ENCODE results near the gene COX4I1.
"Not testable (repeated sequence)": the region's sequence is repeated elsewhere in the genome, so short reads cannot be mapped to it uniquely, and the experiment has no call there.

COX4I1 gene

DNA sequence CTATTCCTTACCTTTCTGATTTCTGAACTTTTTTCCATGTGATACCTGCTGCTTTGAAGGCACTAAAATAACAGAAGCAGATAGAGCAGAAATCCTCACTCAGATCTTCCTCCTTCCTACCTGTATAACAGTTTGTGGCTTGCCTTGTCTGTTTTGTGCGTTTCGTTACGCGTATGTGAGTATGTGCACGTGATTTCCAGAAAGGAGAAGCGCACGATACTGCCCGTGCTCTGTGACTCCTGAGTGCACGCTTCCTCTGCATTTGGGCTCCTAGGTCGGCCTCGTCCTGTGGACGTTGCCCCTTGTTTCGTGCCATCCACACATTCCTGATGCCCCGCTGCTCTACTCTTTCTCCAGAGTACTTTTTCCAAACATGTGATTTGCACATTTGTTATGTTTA, 4.1 kb downstream of the COX4I1 start:
- Histone ChIP-seq H3K36me3 (ENCODE audit: control insufficient read depth in 2 of 2, insufficient read depth in 2 of 2, low read length in 2 of 2) (peaks cover 45 to 50% of the 10 kb centered on the region in 2 donors), H3K9ac (ENCODE audit: low read length in 2 of 2) (no peak overlapping the region), H3K27ac (ENCODE audit: low read length) (no peak overlapping the region), H3K4me3 (ENCODE audit: low read length in 2 of 2) (no peak overlapping the region), H3K9me3 (ENCODE audit: control insufficient read depth in 2 of 2, low read length in 2 of 2) (no peaks in the 10 kb centered on the region), H3K4me1 (ENCODE audit: control insufficient read depth, insufficient read depth, low read length) (peaks cover 17% of the 10 kb centered on the region), H3K27me3 (ENCODE audit: control insufficient read depth in 1 of 2, insufficient read depth in 2 of 2, low read length in 2 of 2) (no peaks in the 10 kb centered on the region)

DNA sequence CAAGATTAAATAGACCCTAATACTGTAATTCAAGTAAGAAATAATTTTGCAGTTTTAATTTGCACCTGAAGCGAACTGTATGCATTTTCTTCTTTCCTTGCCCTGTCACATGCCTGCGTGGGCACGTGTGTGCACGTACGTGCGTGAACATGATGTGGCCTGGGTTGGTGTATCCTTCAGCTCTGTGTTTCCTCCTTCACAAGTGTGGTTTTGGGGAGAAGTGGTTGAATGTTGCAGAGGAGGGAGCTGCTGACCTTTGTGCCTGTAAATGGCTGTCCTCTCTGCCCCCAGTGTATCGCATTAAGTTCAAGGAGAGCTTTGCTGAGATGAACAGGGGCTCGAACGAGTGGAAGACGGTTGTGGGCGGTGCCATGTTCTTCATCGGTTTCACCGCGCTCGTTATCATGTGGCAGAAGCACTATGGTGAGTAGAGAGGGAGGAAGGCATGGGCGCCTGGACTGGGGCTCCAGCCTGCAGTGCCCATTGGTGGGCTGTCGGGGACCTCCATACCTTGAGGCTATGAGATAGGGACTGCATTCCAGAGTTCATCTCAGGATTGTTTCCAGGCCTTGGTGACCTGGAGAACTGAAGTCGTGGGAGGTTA, 6.0 kb downstream of the COX4I1 start:
- H3K27me3 ChIP-seq (ENCODE audit: control insufficient read depth in 1 of 2, insufficient read depth in 2 of 2, low read length in 2 of 2) = no peaks in the 10 kb centered on the region
- peaks cover 45 to 50% of the 10 kb centered on the region in 2 donors for H3K36me3 ChIP-seq (ENCODE audit: control insufficient read depth in 2 of 2, insufficient read depth in 2 of 2, low read length in 2 of 2)
- peaks cover 12% of the 10 kb centered on the region for H3K4me1 ChIP-seq (ENCODE audit: control insufficient read depth, insufficient read depth, low read length)
- H3K27ac ChIP-seq (ENCODE audit: low read length) = no peak overlapping the region
- H3K4me3 ChIP-seq (ENCODE audit: low read length in 2 of 2) = no peak overlapping the region
- no peaks in the 10 kb centered on the region for H3K9me3 ChIP-seq (ENCODE audit: control insufficient read depth in 2 of 2, low read length in 2 of 2)
- H3K9ac ChIP-seq (ENCODE audit: low read length in 2 of 2) = no peak overlapping the region

DNA sequence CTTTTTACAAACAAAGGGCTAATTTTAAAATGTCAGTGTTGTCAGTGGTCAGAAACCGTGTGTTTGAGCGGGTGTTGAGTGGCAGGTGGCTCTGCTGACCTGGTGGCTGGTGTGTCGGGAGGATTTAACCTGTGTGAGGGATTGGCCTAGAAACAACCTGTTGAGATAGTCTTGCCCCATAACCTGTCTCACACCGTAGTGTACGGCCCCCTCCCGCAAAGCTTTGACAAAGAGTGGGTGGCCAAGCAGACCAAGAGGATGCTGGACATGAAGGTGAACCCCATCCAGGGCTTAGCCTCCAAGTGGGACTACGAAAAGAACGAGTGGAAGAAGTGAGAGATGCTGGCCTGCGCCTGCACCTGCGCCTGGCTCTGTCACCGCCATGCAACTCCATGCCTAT, 7.0 kb downstream of the COX4I1 start:
- no peak overlapping the region for H3K27ac ChIP-seq (ENCODE audit: low read length)
- H3K27me3 ChIP-seq (ENCODE audit: control insufficient read depth in 1 of 2, insufficient read depth in 2 of 2, low read length in 2 of 2) = no peaks in the 10 kb centered on the region
- no peak overlapping the region for H3K4me3 ChIP-seq (ENCODE audit: low read length in 2 of 2)
- peaks cover 2% of the 10 kb centered on the region for H3K4me1 ChIP-seq (ENCODE audit: control insufficient read depth, insufficient read depth, low read length)
- no peak overlapping the region for H3K9ac ChIP-seq (ENCODE audit: low read length in 2 of 2)
- H3K9me3 ChIP-seq (ENCODE audit: control insufficient read depth in 2 of 2, low read length in 2 of 2) = no peaks in the 10 kb centered on the region
- peaks cover 44 to 48% of the 10 kb centered on the region in 2 donors for H3K36me3 ChIP-seq (ENCODE audit: control insufficient read depth in 2 of 2, insufficient read depth in 2 of 2, low read length in 2 of 2)

- not testable (repeated sequence) for H3K27ac ChIP-seq (ENCODE audit: low read length); H3K9ac ChIP-seq (ENCODE audit: low read length in 2 of 2); H3K4me1 ChIP-seq (ENCODE audit: control insufficient read depth, insufficient read depth, low read length); H3K4me3 ChIP-seq (ENCODE audit: low read length in 2 of 2); H3K9me3 ChIP-seq (ENCODE audit: control insufficient read depth in 2 of 2, low read length in 2 of 2); H3K27me3 ChIP-seq (ENCODE audit: control insufficient read depth in 1 of 2, insufficient read depth in 2 of 2, low read length in 2 of 2)
- H3K36me3 ChIP-seq (ENCODE audit: control insufficient read depth in 2 of 2, insufficient read depth in 2 of 2, low read length in 2 of 2) = peaks cover 37 to 40% of the 10 kb centered on the region in 2 donors
Observed at GRCh38 chr16:85807340-85807739, 7.8 kb downstream of the COX4I1 start.

DNA sequence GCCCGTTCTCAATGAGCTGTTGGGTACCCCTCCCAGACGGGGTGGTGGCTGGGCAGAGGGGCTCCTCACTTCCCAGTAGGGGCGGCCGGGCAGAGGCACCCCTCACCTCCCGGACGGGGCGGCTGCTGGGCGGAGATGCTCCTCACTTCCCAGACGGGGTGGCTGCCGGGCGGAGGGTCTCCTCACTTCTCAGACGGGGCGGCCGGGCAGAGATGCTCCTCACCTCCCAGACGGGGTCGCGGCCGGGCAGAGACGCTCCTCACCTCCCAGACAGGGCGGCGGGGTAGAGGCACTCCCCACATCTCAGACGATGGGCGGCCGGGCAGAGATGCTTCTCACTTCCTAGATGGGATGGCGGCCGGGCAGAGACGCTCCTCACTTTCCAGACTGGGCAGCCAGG, 8.6 kb downstream of the COX4I1 start:
- H3K9ac ChIP-seq (ENCODE audit: low read length in 2 of 2); H3K27me3 ChIP-seq (ENCODE audit: control insufficient read depth in 1 of 2, insufficient read depth in 2 of 2, low read length in 2 of 2); H3K9me3 ChIP-seq (ENCODE audit: control insufficient read depth in 2 of 2, low read length in 2 of 2); H3K27ac ChIP-seq (ENCODE audit: low read length); H3K4me1 ChIP-seq (ENCODE audit: control insufficient read depth, insufficient read depth, low read length); H3K4me3 ChIP-seq (ENCODE audit: low read length in 2 of 2): not testable (repeated sequence)
- H3K36me3 ChIP-seq (ENCODE audit: control insufficient read depth in 2 of 2, insufficient read depth in 2 of 2, low read length in 2 of 2) = peaks cover 31 to 33% of the 10 kb centered on the region in 2 donors

GRCh38 chr16:85808926-85809325, 9.4 kb downstream of the COX4I1 start:
- H3K4me1 ChIP-seq (ENCODE audit: control insufficient read depth, insufficient read depth, low read length) = no peaks in the 10 kb centered on the region
- H3K27ac ChIP-seq (ENCODE audit: low read length) = no peak overlapping the region
- peaks cover 23 to 26% of the 10 kb centered on the region in 2 donors for H3K36me3 ChIP-seq (ENCODE audit: control insufficient read depth in 2 of 2, insufficient read depth in 2 of 2, low read length in 2 of 2)
- no peaks in the 10 kb centered on the region for H3K9me3 ChIP-seq (ENCODE audit: control insufficient read depth in 2 of 2, low read length in 2 of 2)
- H3K9ac ChIP-seq (ENCODE audit: low read length in 2 of 2) = no peak overlapping the region
- peaks cover 2 to 8% of the 10 kb centered on the region in 2 donors for H3K27me3 ChIP-seq (ENCODE audit: control insufficient read depth in 1 of 2, insufficient read depth in 2 of 2, low read length in 2 of 2)
- no peak overlapping the region for H3K4me3 ChIP-seq (ENCODE audit: low read length in 2 of 2)

- Histone ChIP-seq H3K27me3 (ENCODE audit: control insufficient read depth in 1 of 2, insufficient read depth in 2 of 2, low read length in 2 of 2) (peaks cover 2 to 8% of the 10 kb centered on the region in 2 donors), H3K36me3 (ENCODE audit: control insufficient read depth in 2 of 2, insufficient read depth in 2 of 2, low read length in 2 of 2) (peaks cover 21 to 22% of the 10 kb centered on the region in 2 donors), H3K9me3 (ENCODE audit: control insufficient read depth in 2 of 2, low read length in 2 of 2) (no peaks in the 10 kb centered on the region), H3K9ac (ENCODE audit: low read length in 2 of 2) (no peak overlapping the region), H3K27ac (ENCODE audit: low read length) (no peak overlapping the region), H3K4me1 (ENCODE audit: control insufficient read depth, insufficient read depth, low read length) (no peaks in the 10 kb centered on the region), H3K4me3 (ENCODE audit: low read length in 2 of 2) (no peak overlapping the region)
Observed at GRCh38 chr16:85809645-85810044, 10.2 kb downstream of the COX4I1 start.

DNA sequence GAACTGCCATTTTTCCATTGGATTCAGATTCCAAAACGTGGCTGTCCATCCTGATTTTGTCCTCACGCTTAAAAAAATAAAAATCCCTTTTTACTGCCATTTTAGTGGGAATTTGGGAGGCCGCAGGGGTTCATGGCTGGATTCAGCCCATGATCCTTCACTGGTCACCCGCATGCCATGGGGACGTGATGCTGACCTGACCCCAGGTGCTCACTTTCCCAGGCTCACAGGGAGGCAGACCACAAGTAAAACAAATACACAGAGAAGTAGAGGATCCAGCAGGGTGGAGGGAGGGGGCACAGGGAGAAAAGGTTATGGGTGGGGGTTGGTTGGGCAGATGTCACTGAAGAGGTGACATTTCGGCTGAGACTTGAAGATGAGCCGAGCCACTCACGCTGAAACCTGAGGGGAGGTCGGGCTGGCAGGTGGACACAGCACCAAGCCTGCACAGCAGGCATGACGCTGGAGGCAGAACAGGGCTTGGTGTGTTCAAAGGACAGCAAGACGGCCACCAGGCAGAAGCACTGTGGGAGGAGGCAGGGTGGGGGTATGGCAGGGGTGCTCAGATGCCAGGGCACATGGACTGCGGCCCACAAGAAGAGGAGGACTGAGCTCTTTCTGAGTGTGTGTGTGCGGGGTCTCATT, 10.7 kb downstream of the COX4I1 start:
- peaks cover 2 to 8% of the 10 kb centered on the region in 2 donors for H3K27me3 ChIP-seq (ENCODE audit: control insufficient read depth in 1 of 2, insufficient read depth in 2 of 2, low read length in 2 of 2)
- no peaks in the 10 kb centered on the region for H3K4me1 ChIP-seq (ENCODE audit: control insufficient read depth, insufficient read depth, low read length)
- no peak overlapping the region for H3K27ac ChIP-seq (ENCODE audit: low read length)
- peaks cover 15 to 16% of the 10 kb centered on the region in 2 donors for H3K36me3 ChIP-seq (ENCODE audit: control insufficient read depth in 2 of 2, insufficient read depth in 2 of 2, low read length in 2 of 2)
- no peak overlapping the region for H3K9ac ChIP-seq (ENCODE audit: low read length in 2 of 2)
- H3K9me3 ChIP-seq (ENCODE audit: control insufficient read depth in 2 of 2, low read length in 2 of 2) = no peaks in the 10 kb centered on the region
- no peak overlapping the region for H3K4me3 ChIP-seq (ENCODE audit: low read length in 2 of 2)

GRCh38 chr16:85810742-85811115, 11.2 kb downstream of the COX4I1 start:
- Histone ChIP-seq H3K36me3 (ENCODE audit: control insufficient read depth in 2 of 2, insufficient read depth in 2 of 2, low read length in 2 of 2) (peaks cover 10 to 11% of the 10 kb centered on the region in 2 donors), H3K4me1 (ENCODE audit: control insufficient read depth, insufficient read depth, low read length) (no peaks in the 10 kb centered on the region), H3K27me3 (ENCODE audit: control insufficient read depth in 1 of 2, insufficient read depth in 2 of 2, low read length in 2 of 2) (peaks cover 2 to 8% of the 10 kb centered on the region in 2 donors), H3K9ac (ENCODE audit: low read length in 2 of 2) (no peak overlapping the region), H3K4me3 (ENCODE audit: low read length in 2 of 2) (no peak overlapping the region), H3K27ac (ENCODE audit: low read length) (no peak overlapping the region), H3K9me3 (ENCODE audit: control insufficient read depth in 2 of 2, low read length in 2 of 2) (no peaks in the 10 kb centered on the region)

- H3K4me3 ChIP-seq (ENCODE audit: low read length in 2 of 2) = no peak overlapping the region
- H3K9me3 ChIP-seq (ENCODE audit: control insufficient read depth in 2 of 2, low read length in 2 of 2) = no peaks in the 10 kb centered on the region
- no peaks in the 10 kb centered on the region for H3K4me1 ChIP-seq (ENCODE audit: control insufficient read depth, insufficient read depth, low read length)
- no peak overlapping the region for H3K9ac ChIP-seq (ENCODE audit: low read length in 2 of 2)
- H3K36me3 ChIP-seq (ENCODE audit: control insufficient read depth in 2 of 2, insufficient read depth in 2 of 2, low read length in 2 of 2) = no peaks in the 10 kb centered on the region
- H3K27ac ChIP-seq (ENCODE audit: low read length) = no peak overlapping the region
- peaks cover 2 to 8% of the 10 kb centered on the region in 2 donors for H3K27me3 ChIP-seq (ENCODE audit: control insufficient read depth in 1 of 2, insufficient read depth in 2 of 2, low read length in 2 of 2)
Observed at GRCh38 chr16:85812031-85812807, 12.7 kb downstream of the COX4I1 start.

Measured in stomach smooth muscle (tissue), 2 donors.